ENCODE data around the gene WDR54. TPM values are rescaled to one million over a fixed set of nuclear protein-coding genes. Genes with fewer than 3 reads are reported as not detected.
A peak's percentile ranks its signal among the peaks of the same experiment; 100 is the strongest.

Gene WDR54
- total and polyA plus RNA-seq, 7 donors, result 3.0 to 13.6 (median 8.0) TPM

GRCh38 chr2:74374509-74375205, 46.9 kb upstream of the WDR54 start:
- Histone ChIP-seq H3K4me1 (peaks cover 0 to 42% (median 34%) of the 10 kb centered on the region in 4 donors), H3K4me3 (peak overlapping the region; percentile 9 to 45 (median 40)), H3K27ac (peak overlapping the region; percentile 50 to 71 (median 60)), H3K9me3 (no peaks in the 10 kb centered on the region), H3K27me3 (no peaks in the 10 kb centered on the region), H3K36me3 (peaks cover 16 to 43% (median 33%) of the 10 kb centered on the region in 4 donors)
- WGBS, 2 donors, result 80 to 81% methylated on average over 19 of the region's 19 CpGs
- intact Hi-C loops (cut with DNase I), result no loop called here
- TF ChIP-seq POLR2AphosphoS5 (IDR thresholded peaks at IDR 0.05), result peak in 1 of 4 donors; percentile 47
- TF ChIP-seq POLR2A (IDR thresholded peaks at IDR 0.05), result no peak
- DNase-seq, result peak; percentile 92

GRCh38 chr2:74375838-74376237, 45.7 kb upstream of the WDR54 start:
- peaks cover 5 to 31% (median 22%) of the 10 kb centered on the region in 4 donors for H3K36me3 ChIP-seq
- H3K9me3 ChIP-seq, result no peaks in the 10 kb centered on the region
- intact Hi-C loops (cut with DNase I), result no loop called here
- no peak for DNase-seq
- no peaks in the 10 kb centered on the region for H3K27me3 ChIP-seq
- no peak overlapping the region for H3K4me3 ChIP-seq
- H3K4me1 ChIP-seq, result peaks cover 0 to 54% (median 46%) of the 10 kb centered on the region in 4 donors
- no peak overlapping the region for H3K27ac ChIP-seq
- no peak for TF ChIP-seq EP300 (IDR thresholded peaks at IDR 0.05)
- no peak for TF ChIP-seq CTCF (IDR thresholded peaks at IDR 0.05)
- no peak for TF ChIP-seq POLR2AphosphoS5 (IDR thresholded peaks at IDR 0.05)
- no peak for TF ChIP-seq POLR2A (IDR thresholded peaks at IDR 0.05)
- WGBS, 2 donors, result 78 to 96% methylated on average over 2 of the region's 2 CpGs

- Histone ChIP-seq H3K27me3 (no peaks in the 10 kb centered on the region), H3K4me1 (peaks cover 0 to 66% (median 52%) of the 10 kb centered on the region in 4 donors), H3K36me3 (peaks cover 0 to 23% (median 16%) of the 10 kb centered on the region in 4 donors), H3K9me3 (no peaks in the 10 kb centered on the region), H3K27ac (no peak overlapping the region), H3K4me3 (no peak overlapping the region)
- 94 to 96% methylated on average over 10 of the region's 10 CpGs for WGBS, 2 donors
- no peak for DNase-seq
- TF ChIP-seq CTCF (IDR thresholded peaks at IDR 0.05) (no peak), EP300 (IDR thresholded peaks at IDR 0.05) (no peak), POLR2A (IDR thresholded peaks at IDR 0.05) (no peak), POLR2AphosphoS5 (IDR thresholded peaks at IDR 0.05) (no peak)
- intact Hi-C loops (cut with DNase I), result no loop called here
Observed at GRCh38 chr2:74378007-74378406, 43.5 kb upstream of the WDR54 start.

GRCh38 chr2:74379851-74380789, 41.4 kb upstream of the WDR54 start, which contains the start of gene DCTN1:
Gene DCTN1 (minus strand): TSS chr2:74380311. CDS start chr2:74380037, 274 bp downstream.
- peak within 1 kb of the TSS; percentile 39 to 67 (median 63) for H3K27ac ChIP-seq
- no peaks in the 10 kb centered on the region for H3K9me3 ChIP-seq
- WGBS, 2 donors, result 36 to 49% methylated on average over 14 of the region's 14 CpGs
- TF ChIP-seq EP300 (IDR thresholded peaks at IDR 0.05), result no peak
- peak in 1 of 4 donors; percentile 13 for TF ChIP-seq POLR2AphosphoS5 (IDR thresholded peaks at IDR 0.05)
- TF ChIP-seq POLR2A (IDR thresholded peaks at IDR 0.05), result no peak
- TF ChIP-seq CTCF (IDR thresholded peaks at IDR 0.05), result no peak
- H3K27me3 ChIP-seq, result no peaks in the 10 kb centered on the region
- peaks cover 0 to 64% (median 50%) of the 10 kb centered on the region in 4 donors for H3K4me1 ChIP-seq
- intact Hi-C loops (cut with DNase I), result no loop called here
- DNase-seq, result peak; percentile 74
- peak within 1 kb of the TSS; percentile 35 to 51 (median 45) for H3K4me3 ChIP-seq
- peaks cover 0 to 23% (median 16%) of the 10 kb centered on the region in 4 donors for H3K36me3 ChIP-seq

GRCh38 chr2:74381751-74382150, 39.8 kb upstream of the WDR54 start:
- no peak overlapping the region for H3K4me3 ChIP-seq
- intact Hi-C loops (cut with DNase I), result no loop called here
- no peak overlapping the region for H3K27ac ChIP-seq
- no peak for TF ChIP-seq POLR2AphosphoS5 (IDR thresholded peaks at IDR 0.05)
- TF ChIP-seq POLR2A (IDR thresholded peaks at IDR 0.05), result no peak
- TF ChIP-seq CTCF (IDR thresholded peaks at IDR 0.05), result no peak
- no peak for TF ChIP-seq EP300 (IDR thresholded peaks at IDR 0.05)
- no peaks in the 10 kb centered on the region for H3K9me3 ChIP-seq
- H3K36me3 ChIP-seq, result peaks cover 0 to 13% (median 12%) of the 10 kb centered on the region in 4 donors
- no peak for DNase-seq
- H3K27me3 ChIP-seq, result no peaks in the 10 kb centered on the region
- WGBS, 2 donors, result 91 to 94% methylated on average over 3 of the region's 3 CpGs
- peaks cover 0 to 77% (median 52%) of the 10 kb centered on the region in 4 donors for H3K4me1 ChIP-seq

Data from sigmoid colon (tissue), 7 donors.